GM12878 (cell line): ENCODE data around the gene METTL15. TPM values are rescaled to one million over a fixed set of nuclear protein-coding genes. Genes with fewer than 3 reads are reported as not detected.

Experiments used
- ATAC-seq: fragments of 200-7000 bp; cut with Tn5 transposase; 3 replicates; pipeline ENCODE4 v1.9.1; 2020; ENCODE audit warnings: mild to moderate bottlenecking, moderate library complexity
- BruUV-seq: library from RNA; stranded (reverse); fragments of 400-500 nt; replicated peaks from 2 replicates; lab custom pipeline; 2021; lab: Mats Ljungman, UMichigan
- CTCF ChIA-PET: fragments of 300-600 bp; sonication (Branson Sonifier 250); formaldehyde crosslinking; extraction: SDS; loops from one replicate; lab custom pipeline; 2021; ENCODE audit warnings: inconsistent platforms; lab: Yijun Ruan, JAX
- POLR2A ChIA-PET: fragments of 350-600 bp; formaldehyde crosslinking; extraction: SDS; loops from one replicate; lab custom pipeline; 2021; ENCODE audit warnings: inconsistent platforms; lab: Charles Lee
- RAD21 ChIA-PET: fragments of 300-600 bp; sonication (Branson Sonifier 250); formaldehyde crosslinking; loops from one replicate; lab custom pipeline; 2023; ENCODE audit warnings: antibody characterized with exemption; ENCODE audit not compliant: unreplicated experiment; lab: Charles Lee
- SMC1A ChIA-PET: fragments of 300-600 bp; sonication (Branson Sonifier 250); formaldehyde crosslinking; loops from one replicate; lab custom pipeline; 2023; ENCODE audit not compliant: unreplicated experiment, uncharacterized antibody; lab: Charles Lee
- DNase-seq: peaks from one replicate; pipeline ENCODE4 v3.0.0-alpha.2; 2011; ENCODE audit warnings: low read depth, low spot score
- FAIRE-seq: peaks from 3 replicates; lab custom pipeline; 2011; peaks lifted over from hg19 to GRCh38; lab: Jason Lieb, UNC
- H2AFZ ChIP-seq: 2 replicates; pipeline ENCODE4 v1.6.0; 2011; ENCODE audit warnings: low read depth, low read length, control low read depth; ENCODE audit not compliant: control insufficient read depth
- H3K27ac ChIP-seq: 2 replicates; pipeline ENCODE4 v1.5.1; 2011; ENCODE audit warnings: control low read depth; ENCODE audit not compliant: control insufficient read depth, insufficient read depth
- H3K27me3 ChIP-seq, 2 experiments: replicated peaks in 1 of 2; 2 replicates each; pipeline versions ENCODE4 v1.6.0 to v1.6.1; 2011; ENCODE audit warnings: low read length in 1 of 2; ENCODE audit not compliant: control insufficient read depth in 2 of 2, insufficient read depth in 2 of 2
- H3K36me3 ChIP-seq, 2 experiments: 2 replicates each; pipeline ENCODE4 v1.5.1; 2011; ENCODE audit warnings: low read length in 1 of 2; ENCODE audit not compliant: control insufficient read depth in 2 of 2, insufficient read depth in 2 of 2
- H3K4me1 ChIP-seq: 2 replicates; pipeline ENCODE4 v1.6.1; 2011; ENCODE audit warnings: mild to moderate bottlenecking, low read length, moderate library complexity, mixed read lengths; ENCODE audit not compliant: control insufficient read depth, insufficient read depth
- H3K4me2 ChIP-seq: 2 replicates; pipeline ENCODE4 v1.6.0; 2011; ENCODE audit warnings: control low read depth; ENCODE audit not compliant: control insufficient read depth, insufficient read depth
- H3K4me3 ChIP-seq: fragments of 200-600 bp; sonication (generic); 2 replicates; pipeline ENCODE4 v1.5.1; 2016
- H3K79me2 ChIP-seq: 2 replicates; pipeline ENCODE4 v1.6.0; 2011; ENCODE audit warnings: low read length; ENCODE audit not compliant: control insufficient read depth, insufficient read depth
- H3K9ac ChIP-seq: 2 replicates; pipeline ENCODE4 v1.8.0; 2011; ENCODE audit warnings: low read length, control low read depth, mixed read lengths; ENCODE audit not compliant: control insufficient read depth, insufficient read depth
- H3K9me3 ChIP-seq: replicated peaks from 3 replicates; pipeline ENCODE4 v1.5.1; 2011; ENCODE audit warnings: mild to moderate bottlenecking, low read length; ENCODE audit not compliant: control insufficient read depth, insufficient read depth
- H4K20me1 ChIP-seq: 2 replicates; pipeline ENCODE4 v1.6.0; 2011; ENCODE audit not compliant: control insufficient read depth, insufficient read depth
- BMI1 ChIP-seq: fragments of 450-650 bp; IDR thresholded peaks from 2 replicates; pipeline ENCODE4 v1.6.1; 2016; ENCODE audit warnings: mild to moderate bottlenecking, moderate library complexity, borderline replicate concordance
- CEBPZ ChIP-seq: fragments of 150-350 bp; IDR thresholded peaks from 2 replicates; pipeline ENCODE4 v1.6.1; 2016; ENCODE audit warnings: low read depth, low read length
- E2F4 ChIP-seq: IDR thresholded peaks from 2 replicates; pipeline ENCODE4 v1.6.1; 2012; ENCODE audit warnings: low read depth, low read length, improper control_type of control experiment
- EP300 ChIP-seq, 2 experiments: fragments of 150-350 bp in 1 of 2; IDR thresholded peaks; 2 replicates each; pipeline ENCODE4 v1.6.1; 2011 to 2012; ENCODE audit warnings: low read depth in 2 of 2, low read length in 2 of 2, borderline replicate concordance in 1 of 2, improper control_type of control experiment in 1 of 2, inconsistent platforms in 1 of 2; ENCODE audit not compliant: control insufficient read depth in 1 of 2
- HCFC1 ChIP-seq: fragments of 150-350 bp; IDR thresholded peaks from 2 replicates; pipeline ENCODE4 v1.6.1; 2014; ENCODE audit warnings: low read length
- HDAC2 ChIP-seq: fragments of 200-600 bp; sonication (generic); IDR thresholded peaks from 2 replicates; pipeline ENCODE4 v1.6.1; 2017
- KAT2A ChIP-seq: conservative IDR thresholded peaks from 2 replicates; pipeline ENCODE4 v1.6.1; 2011; ENCODE audit warnings: low read depth, low read length; ENCODE audit not compliant: control insufficient read depth
- NFIC ChIP-seq: IDR thresholded peaks from 2 replicates; pipeline ENCODE4 v1.6.1; 2012; ENCODE audit warnings: low read depth, mild to moderate bottlenecking, inconsistent platforms, low read length, moderate library complexity
- NRF1 ChIP-seq: conservative IDR thresholded peaks from 2 replicates; pipeline ENCODE4 v1.6.1; 2011; ENCODE audit warnings: mild to moderate bottlenecking, low read depth, low read length, improper control_type of control experiment
- RBBP5 ChIP-seq: fragments of 200-600 bp; sonication (generic); conservative IDR thresholded peaks from 2 replicates; pipeline ENCODE4 v1.6.1; 2016
- SIX5 ChIP-seq: IDR thresholded peaks from 2 replicates; pipeline ENCODE4 v1.6.1; 2011; ENCODE audit warnings: mild to moderate bottlenecking, low read depth, low read length, moderate library complexity; ENCODE audit not compliant: severe bottlenecking
- SMAD5 ChIP-seq: IDR thresholded peaks from 2 replicates; pipeline ENCODE4 v1.6.1; 2016; ENCODE audit warnings: antibody characterized with exemption, low read depth
- TCF7 ChIP-seq: IDR thresholded peaks from 2 replicates; pipeline ENCODE4 v1.6.1; 2014; ENCODE audit warnings: antibody characterized with exemption, borderline replicate concordance
- USF2 ChIP-seq: IDR thresholded peaks from 2 replicates; pipeline ENCODE4 v1.6.1; 2011; ENCODE audit warnings: low read depth, low read length, improper control_type of control experiment, borderline replicate concordance
- YBX1 ChIP-seq: fragments of 450-650 bp; IDR thresholded peaks from 2 replicates; pipeline ENCODE4 v1.6.1; 2016; ENCODE audit warnings: antibody characterized with exemption
- WGBS: methylation state at CpG from one replicate; pipeline ENCODE4 v1.1.6; 2016; ENCODE audit warnings: low lambda C conversion rate; ENCODE audit not compliant: insufficient replicate concordance, insufficient coverage; ENCODE audit errors: missing lambda C conversion rate; 5-methylcytosine and 5-hydroxymethylcytosine counted together
- in situ Hi-C: fragments of 300-500 bp; cut with MboI; formaldehyde crosslinking; loops from 9 replicates; pipeline ENCODE4 v1.14.3; 2018; ENCODE audit warnings: mixed read lengths
- intact Hi-C: fragments of 100-400 bp; cut with micrococcal nuclease; formaldehyde crosslinking; loops from one replicate; pipeline ENCODE4 v1.14.2; 2022; ENCODE audit not compliant: unreplicated experiment
- polyA plus RNA-seq, 11 experiments: library from polyadenylated mRNA; depleted of rRNA in 4 of 11; unstranded in 6 of 11; stranded (reverse) in 5 of 11; fragments of >200 nt; fragmentation: Nextera tagmentation in 4 of 11; fragmentation: Illumina TruSeq in 1 of 11; extraction: Ambion mirVana in 4 of 11; extraction: Trizol in 1 of 11; gene quantifications; 1 replicate in 1 of 11; 2 replicates in 10 of 11; pipeline versions ENCODE4 v1.2.1 to v1.2.3, GENCODE V29; 2011 to 2016; ENCODE audit warnings: inconsistent platforms in 2 of 11, missing spikeins in 2 of 11, low read depth in 1 of 11
- total RNA-seq, 4 experiments: library from RNA; depleted of rRNA in 3 of 4; stranded (reverse); fragments of >200 nt in 3 of 4; fragmentation: Illumina TruSeq in 1 of 4; extraction: Trizol in 1 of 4; gene quantifications; 2 replicates each; pipeline versions ENCODE4 v1.2.1 to v1.2.3, GENCODE V29; 2013 to 2021

The METTL15 gene
- total and polyA plus RNA-seq, 10 of the 15 experiments (the other 5 are each of a cell fraction or from before 2014, with no cell fraction given) = 7.9 to 16.9 (median 14.4) TPM

- Histone ChIP-seq H4K20me1 (no peaks in the 10 kb centered on the region), H3K27me3 (no peaks in the 10 kb centered on the region), H3K36me3 (peaks cover 0 to 2% of the 10 kb centered on the region in 2 experiments; a peak in 2 of 4 replicates), H3K9me3 (peaks cover 24% of the 10 kb centered on the region), H2AFZ (no peak overlapping the region), H3K4me2 (no peak overlapping the region), H3K4me3 (no peak overlapping the region), H3K9ac (no peak overlapping the region), H3K79me2 (no peaks in the 10 kb centered on the region), H3K4me1 (no peaks in the 10 kb centered on the region), H3K27ac (no peak overlapping the region)
- intact Hi-C loops = no loop called here
- in situ Hi-C loops = no loop called here
- RAD21 ChIA-PET = no interaction called here
- CTCF ChIA-PET = no interaction called here
- SMC1A ChIA-PET = interaction anchor here (1.1 to 1.2 kb wide), 2 partner anchors 25 to 55 kb away, joined by 3 read pairs; no protein-coding TSS in a partner anchor
- POLR2A ChIA-PET = no interaction called here
- no peak for FAIRE-seq
- no peak for DNase-seq
- TF ChIP-seq TCF7 (no peak), SMAD5 (no peak), NFIC (no peak), SIX5 (no peak), BMI1 (no peak), E2F4 (no peak), EP300 (IDR thresholded peaks at IDR 0.05; ENCODE audit: borderline replicate concordance in 1 of 2, control insufficient read depth in 1 of 2, low read depth in 2 of 2, low read length in 2 of 2) (no peak), CEBPZ (no peak), RBBP5 (no peak), HDAC2 (no peak), HCFC1 (no peak), NRF1 (no peak), YBX1 (no peak), KAT2A (no peak), USF2 (no peak)
- no TSS peak for BruUV-seq
- ATAC-seq = no peak
- WGBS = 94% methylated on average over 3 of the region's 3 CpGs
Observed at GRCh38 chr11:28137366-28137765, 29.2 kb downstream of the METTL15 start.
